ENCODE data around the gene DYSF.

- TF ChIP-seq CTCF (conservative IDR thresholded peaks at IDR 0.05; ENCODE audit: low read length) (no peak), EZH2phosphoT487 (IDR thresholded peaks at IDR 0.05; ENCODE audit: borderline replicate concordance) (no peak)
Measured at GRCh38 chr2:71451705-71452104, 1.7 kb upstream of the DYSF start.
